Measurements from ENCODE around the gene CCDC6.

CCDC6 gene

DNA sequence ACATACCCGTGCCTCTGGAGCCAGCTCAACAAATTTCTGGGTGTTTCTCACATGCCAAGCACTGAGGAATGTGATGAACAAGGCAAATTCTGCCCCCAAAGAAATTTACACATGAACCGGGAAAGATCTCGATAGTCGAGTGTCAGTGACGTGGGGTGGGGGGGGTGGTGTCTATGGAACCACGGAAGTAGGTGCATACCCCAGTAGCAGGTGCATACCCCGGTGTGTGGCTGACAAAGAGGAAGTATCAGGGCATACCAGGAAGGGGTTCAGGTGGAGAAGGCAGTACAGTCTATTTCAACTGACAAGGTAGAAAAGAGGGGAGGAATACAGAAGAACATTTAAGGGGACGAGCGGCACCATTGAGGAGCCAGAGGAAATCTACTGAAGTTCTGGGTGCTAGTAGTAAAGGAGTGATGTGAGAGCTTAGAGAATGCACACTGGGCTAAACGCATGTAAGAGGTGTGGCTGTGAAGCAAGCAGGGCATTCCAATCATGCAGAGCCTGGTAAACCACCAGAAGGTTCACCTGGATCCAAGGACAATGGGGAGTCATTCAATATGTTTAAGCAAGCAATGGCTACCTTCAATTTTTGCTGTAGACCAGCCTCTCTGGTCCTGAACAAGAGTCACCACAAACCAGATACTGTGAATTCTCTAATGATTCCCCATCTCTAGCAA lies 6.2 kb downstream of the CCDC6 start:
- Histone ChIP-seq H3K4me3 (ENCODE audit: insufficient read length, low read depth) (no peak overlapping the region), H3K27me3 (ENCODE audit: insufficient read depth, insufficient read length) (no peaks in the 10 kb centered on the region), H3K36me3 (ENCODE audit: insufficient read depth, insufficient read length, low read length) (peaks cover 12% of the 10 kb centered on the region), H3K9ac (ENCODE audit: insufficient read length, low read depth) (no peak overlapping the region), H3K4me1 (ENCODE audit: insufficient read depth, insufficient read length) (no peaks in the 10 kb centered on the region), H3K9me3 (ENCODE audit: insufficient read depth, low read length) (no peaks in the 10 kb centered on the region)
- DNase-seq (ENCODE audit: low read depth, low spot score), result no peak
- TF ChIP-seq SUZ12 (IDR thresholded peaks at IDR 0.05; ENCODE audit: extremely low read depth, insufficient read depth, insufficient read length) (no peak), ZNF274 (IDR thresholded peaks at IDR 0.05; ENCODE audit: low read depth, low read length) (no peak), YY1 (IDR thresholded peaks at IDR 0.05; ENCODE audit: insufficient read depth, insufficient read length) (no peak)

DNA sequence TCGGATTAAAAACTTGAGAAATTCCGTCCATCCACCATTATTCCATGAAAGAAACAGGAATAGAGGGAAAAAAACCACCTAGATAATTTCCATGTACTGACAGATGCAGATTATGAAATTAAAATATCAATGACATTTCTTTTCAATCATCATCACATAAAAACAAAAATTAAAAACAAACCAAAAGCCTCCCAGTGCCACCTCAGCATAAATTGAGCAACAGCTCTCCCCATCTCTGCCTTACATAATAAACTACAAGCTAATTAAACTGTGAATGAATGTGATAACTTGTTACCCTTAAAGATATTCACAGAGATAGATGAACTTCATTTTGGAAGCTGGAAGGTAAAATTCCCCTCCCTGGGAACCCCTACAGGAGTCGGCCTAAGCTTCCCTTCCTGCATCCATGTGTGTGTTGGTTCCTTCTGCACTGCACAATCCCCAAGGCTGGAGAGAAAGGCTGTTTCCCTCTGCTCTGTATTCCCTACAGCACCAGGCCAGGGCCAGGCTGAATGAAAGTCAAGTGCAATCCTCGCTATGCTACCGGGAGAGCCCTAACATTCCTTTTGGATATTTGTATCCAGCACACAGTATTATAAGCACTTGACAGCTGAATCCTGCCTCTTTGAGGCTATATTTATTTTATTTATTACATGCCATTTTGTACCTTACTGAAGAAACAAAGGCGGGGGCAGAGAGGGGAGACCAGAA lies 8.1 kb downstream of the CCDC6 start:
- TF ChIP-seq YY1 (IDR thresholded peaks at IDR 0.05; ENCODE audit: insufficient read depth, insufficient read length) (no peak), ZNF274 (IDR thresholded peaks at IDR 0.05; ENCODE audit: low read depth, low read length) (no peak), SUZ12 (IDR thresholded peaks at IDR 0.05; ENCODE audit: extremely low read depth, insufficient read depth, insufficient read length) (no peak)
- Histone ChIP-seq H3K27me3 (ENCODE audit: insufficient read depth, insufficient read length) (no peaks in the 10 kb centered on the region), H3K36me3 (ENCODE audit: insufficient read depth, insufficient read length, low read length) (peaks cover 9% of the 10 kb centered on the region), H3K9me3 (ENCODE audit: insufficient read depth, low read length) (no peaks in the 10 kb centered on the region), H3K4me1 (ENCODE audit: insufficient read depth, insufficient read length) (no peaks in the 10 kb centered on the region), H3K4me3 (ENCODE audit: insufficient read length, low read depth) (no peak overlapping the region), H3K9ac (ENCODE audit: insufficient read length, low read depth) (no peak overlapping the region)
- no peak for DNase-seq (ENCODE audit: low read depth, low spot score)

DNA sequence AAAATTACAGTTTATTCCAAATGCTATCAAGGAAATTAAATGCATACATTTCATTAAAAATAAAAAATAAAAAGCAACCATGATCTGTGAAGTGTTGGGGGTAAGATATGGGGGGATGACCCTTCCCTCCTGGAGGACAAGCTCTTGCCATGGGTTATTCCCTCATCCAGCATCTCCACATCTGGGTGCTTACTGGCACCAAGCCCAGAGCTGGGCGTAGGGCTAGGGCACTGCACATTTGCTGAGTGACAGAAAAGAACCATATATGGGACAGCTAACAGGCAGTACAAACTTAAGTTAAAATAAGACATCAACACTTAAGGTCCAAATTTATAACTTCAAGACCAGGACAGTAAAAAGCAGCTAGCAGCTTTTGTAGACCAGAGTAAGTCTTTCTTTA lies 10.2 kb downstream of the CCDC6 start:
- Histone ChIP-seq H3K36me3 (ENCODE audit: insufficient read depth, insufficient read length, low read length) (peaks cover 4% of the 10 kb centered on the region), H3K27me3 (ENCODE audit: insufficient read depth, insufficient read length) (no peaks in the 10 kb centered on the region), H3K9me3 (ENCODE audit: insufficient read depth, low read length) (no peaks in the 10 kb centered on the region), H3K4me1 (ENCODE audit: insufficient read depth, insufficient read length) (no peaks in the 10 kb centered on the region), H3K9ac (ENCODE audit: insufficient read length, low read depth) (no peak overlapping the region), H3K4me3 (ENCODE audit: insufficient read length, low read depth) (no peak overlapping the region)
- TF ChIP-seq ZNF274 (IDR thresholded peaks at IDR 0.05; ENCODE audit: low read depth, low read length) (no peak), YY1 (IDR thresholded peaks at IDR 0.05; ENCODE audit: insufficient read depth, insufficient read length) (no peak), SUZ12 (IDR thresholded peaks at IDR 0.05; ENCODE audit: extremely low read depth, insufficient read depth, insufficient read length) (no peak)
- no peak for DNase-seq (ENCODE audit: low read depth, low spot score)

DNA sequence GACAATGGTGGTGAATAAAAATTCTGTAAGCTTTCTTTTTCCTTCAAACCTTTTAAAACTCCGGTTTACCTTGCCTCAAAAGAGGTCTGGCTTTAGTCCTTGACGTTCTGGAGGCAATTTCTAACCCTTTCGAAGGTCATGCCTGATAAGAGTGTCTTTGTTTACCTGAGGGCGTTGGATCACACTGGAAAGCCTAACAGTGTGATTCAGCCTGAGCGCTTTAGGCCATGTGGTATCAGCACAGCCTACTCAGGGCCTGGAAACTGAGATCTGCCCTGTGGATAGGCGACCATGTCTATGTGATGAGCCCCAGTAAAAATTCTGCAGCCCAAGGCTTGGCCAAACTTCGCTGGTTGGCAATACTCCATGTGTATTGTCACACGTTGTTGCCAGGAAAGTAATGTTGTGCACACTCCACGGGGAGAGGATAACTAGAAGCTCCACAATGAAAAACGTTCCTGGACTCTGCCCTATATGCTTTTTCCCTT lies 10.7 kb downstream of the CCDC6 start:
- Histone ChIP-seq H3K27me3 (ENCODE audit: insufficient read depth, insufficient read length) (no peaks in the 10 kb centered on the region), H3K4me3 (ENCODE audit: insufficient read length, low read depth) (no peak overlapping the region), H3K4me1 (ENCODE audit: insufficient read depth, insufficient read length) (no peaks in the 10 kb centered on the region), H3K36me3 (ENCODE audit: insufficient read depth, insufficient read length, low read length) (peaks cover 3% of the 10 kb centered on the region), H3K9me3 (ENCODE audit: insufficient read depth, low read length) (no peaks in the 10 kb centered on the region), H3K9ac (ENCODE audit: insufficient read length, low read depth) (no peak overlapping the region)
- no peak for DNase-seq (ENCODE audit: low read depth, low spot score)
- no peak for TF ChIP-seq YY1 (IDR thresholded peaks at IDR 0.05; ENCODE audit: insufficient read depth, insufficient read length)
- TF ChIP-seq ZNF274 (IDR thresholded peaks at IDR 0.05; ENCODE audit: low read depth, low read length), result no peak
- TF ChIP-seq SUZ12 (IDR thresholded peaks at IDR 0.05; ENCODE audit: extremely low read depth, insufficient read depth, insufficient read length), result no peak

DNA sequence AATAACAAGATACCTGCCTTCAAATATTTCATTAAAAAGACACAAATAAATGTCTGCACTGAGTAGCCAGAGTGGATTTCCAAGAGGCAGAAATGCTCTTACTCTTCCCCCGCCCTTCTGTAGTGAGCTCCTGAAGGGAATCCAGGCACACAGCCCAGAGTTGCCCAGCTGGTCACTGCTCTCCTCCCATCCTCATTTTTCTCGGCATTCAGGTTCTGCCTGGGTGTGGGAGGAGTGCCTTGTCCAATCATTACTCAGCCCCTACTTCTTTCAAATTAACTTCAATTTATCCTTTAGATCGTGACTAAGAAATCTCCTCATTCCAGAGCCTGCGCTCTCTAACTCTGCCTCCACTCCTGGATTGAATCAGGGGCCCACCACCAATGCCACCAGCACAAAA lies 12.2 kb downstream of the CCDC6 start:
- Histone ChIP-seq H3K9me3 (ENCODE audit: insufficient read depth, low read length) (no peaks in the 10 kb centered on the region), H3K27me3 (ENCODE audit: insufficient read depth, insufficient read length) (no peaks in the 10 kb centered on the region), H3K4me1 (ENCODE audit: insufficient read depth, insufficient read length) (no peaks in the 10 kb centered on the region), H3K4me3 (ENCODE audit: insufficient read length, low read depth) (no peak overlapping the region), H3K36me3 (ENCODE audit: insufficient read depth, insufficient read length, low read length) (peaks cover 7% of the 10 kb centered on the region), H3K9ac (ENCODE audit: insufficient read length, low read depth) (no peak overlapping the region)
- TF ChIP-seq YY1 (IDR thresholded peaks at IDR 0.05; ENCODE audit: insufficient read depth, insufficient read length), result no peak
- no peak for TF ChIP-seq ZNF274 (IDR thresholded peaks at IDR 0.05; ENCODE audit: low read depth, low read length)
- no peak for TF ChIP-seq SUZ12 (IDR thresholded peaks at IDR 0.05; ENCODE audit: extremely low read depth, insufficient read depth, insufficient read length)
- DNase-seq (ENCODE audit: low read depth, low spot score), result no peak

DNA sequence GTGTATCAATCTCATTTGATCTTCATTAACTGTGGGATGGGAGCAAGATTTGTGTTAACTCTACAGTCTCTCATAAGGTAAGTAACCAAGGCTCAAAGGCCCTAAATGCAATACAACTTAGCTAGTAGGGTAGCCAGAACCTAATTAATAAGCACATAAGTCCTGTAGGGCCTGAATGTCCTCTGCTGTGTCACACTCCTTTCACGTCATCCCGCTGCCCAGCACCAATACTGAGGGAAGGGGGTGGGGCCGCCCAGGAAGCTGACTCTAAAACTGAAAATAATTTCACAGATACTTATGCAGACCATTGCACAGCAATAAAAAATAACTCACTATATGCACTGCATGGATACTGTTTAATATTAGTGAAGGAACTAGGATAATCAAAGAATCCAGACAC lies 13.7 kb downstream of the CCDC6 start:
- Histone ChIP-seq H3K9ac (ENCODE audit: insufficient read length, low read depth) (no peak overlapping the region), H3K36me3 (ENCODE audit: insufficient read depth, insufficient read length, low read length) (peaks cover 12% of the 10 kb centered on the region), H3K4me3 (ENCODE audit: insufficient read length, low read depth) (no peak overlapping the region), H3K27me3 (ENCODE audit: insufficient read depth, insufficient read length) (no peaks in the 10 kb centered on the region), H3K4me1 (ENCODE audit: insufficient read depth, insufficient read length) (no peaks in the 10 kb centered on the region), H3K9me3 (ENCODE audit: insufficient read depth, low read length) (no peaks in the 10 kb centered on the region)
- DNase-seq (ENCODE audit: low read depth, low spot score), result no peak
- TF ChIP-seq SUZ12 (IDR thresholded peaks at IDR 0.05; ENCODE audit: extremely low read depth, insufficient read depth, insufficient read length) (no peak), ZNF274 (IDR thresholded peaks at IDR 0.05; ENCODE audit: low read depth, low read length) (no peak), YY1 (IDR thresholded peaks at IDR 0.05; ENCODE audit: insufficient read depth, insufficient read length) (no peak)

DNA sequence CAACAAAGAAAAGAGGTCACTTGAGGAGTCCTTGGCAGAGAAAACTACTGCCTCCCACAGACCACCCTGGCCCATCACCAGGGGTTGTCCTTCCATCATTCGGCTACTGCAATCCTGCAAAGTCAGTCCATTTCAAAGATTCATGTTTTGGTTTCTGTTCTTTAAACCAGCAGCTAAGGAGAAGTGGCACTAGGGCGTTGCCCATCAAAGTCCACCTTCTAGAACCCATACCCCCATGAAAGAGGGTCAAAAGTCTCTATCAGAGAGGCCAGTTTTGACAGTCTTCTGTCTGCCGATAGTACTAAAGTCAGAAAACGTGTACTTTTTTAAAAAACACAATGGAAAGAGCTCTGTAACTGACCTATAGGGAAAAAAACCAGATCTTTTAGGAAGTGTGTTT lies 14.4 kb downstream of the CCDC6 start:
- no peak for DNase-seq (ENCODE audit: low read depth, low spot score)
- Histone ChIP-seq H3K4me3 (ENCODE audit: insufficient read length, low read depth) (no peak overlapping the region), H3K27me3 (ENCODE audit: insufficient read depth, insufficient read length) (no peaks in the 10 kb centered on the region), H3K4me1 (ENCODE audit: insufficient read depth, insufficient read length) (no peaks in the 10 kb centered on the region), H3K9me3 (ENCODE audit: insufficient read depth, low read length) (no peaks in the 10 kb centered on the region), H3K9ac (ENCODE audit: insufficient read length, low read depth) (no peak overlapping the region), H3K36me3 (ENCODE audit: insufficient read depth, insufficient read length, low read length) (peaks cover 12% of the 10 kb centered on the region)
- TF ChIP-seq SUZ12 (IDR thresholded peaks at IDR 0.05; ENCODE audit: extremely low read depth, insufficient read depth, insufficient read length), result no peak
- no peak for TF ChIP-seq ZNF274 (IDR thresholded peaks at IDR 0.05; ENCODE audit: low read depth, low read length)
- no peak for TF ChIP-seq YY1 (IDR thresholded peaks at IDR 0.05; ENCODE audit: insufficient read depth, insufficient read length)

Measured in NT2/D1 (cell line).